HAP-1 (cell line): ENCODE results near the gene PDZRN3.

ENCODE experiments used
- DNase-seq, 2 experiments: peaks; one replicate each; pipeline ENCODE4 v3.0.0-alpha.2; 2016 to 2020; ENCODE audit warnings: low spot score in 2 of 2
- H3K27me3 ChIP-seq: fragments of 250-450 bp; sonication (Bioruptor Pico); 2 replicates; pipeline ENCODE4 v1.5.1; 2020; ENCODE audit warnings: low read depth, mild to moderate bottlenecking, moderate library complexity
- H3K36me3 ChIP-seq: fragments of 250-450 bp; sonication (Bioruptor Pico); replicated peaks from 2 replicates; pipeline ENCODE4 v1.5.1; 2020; ENCODE audit warnings: mild to moderate bottlenecking
- H3K4me1 ChIP-seq: fragments of 250-450 bp; sonication (Bioruptor Pico); 2 replicates; pipeline ENCODE4 v1.5.1; 2020; ENCODE audit warnings: mild to moderate bottlenecking
- H3K4me3 ChIP-seq: fragments of 250-450 bp; sonication (Bioruptor Pico); 2 replicates; pipeline ENCODE4 v1.5.1; 2020; ENCODE audit warnings: mild to moderate bottlenecking, moderate library complexity
- H3K9me3 ChIP-seq: fragments of 250-450 bp; sonication (Bioruptor Pico); 2 replicates; pipeline ENCODE4 v1.5.1; 2020; ENCODE audit warnings: mild to moderate bottlenecking, moderate library complexity
- in situ Hi-C: fragments of 300-500 bp; cut with MboI; formaldehyde crosslinking; loops from 3 replicates; pipeline ENCODE4 v1.14.3; 2020; ENCODE audit warnings: low sequenced_read_pairs, inconsistent platforms, mixed read lengths

The PDZRN3 gene

GRCh38 chr3:73653351-73653750 lies 28.6 kb upstream of the PDZRN3 start:
- Histone ChIP-seq H3K9me3 (no peaks in the 10 kb centered on the region), H3K27me3 (no peaks in the 10 kb centered on the region), H3K36me3 (no peaks in the 10 kb centered on the region), H3K4me1 (no peaks in the 10 kb centered on the region), H3K4me3 (no peak overlapping the region)
- no peak for DNase-seq
- in situ Hi-C loops = no loop called here

- H3K4me3 ChIP-seq = no peak overlapping the region
- H3K4me1 ChIP-seq = no peaks in the 10 kb centered on the region
- in situ Hi-C loops = no loop called here
- DNase-seq = no peak
- H3K9me3 ChIP-seq = no peaks in the 10 kb centered on the region
- no peaks in the 10 kb centered on the region for H3K27me3 ChIP-seq
- H3K36me3 ChIP-seq = no peaks in the 10 kb centered on the region
Measured at GRCh38 chr3:73652896-73653295, 28.2 kb upstream of the PDZRN3 start.

DNA sequence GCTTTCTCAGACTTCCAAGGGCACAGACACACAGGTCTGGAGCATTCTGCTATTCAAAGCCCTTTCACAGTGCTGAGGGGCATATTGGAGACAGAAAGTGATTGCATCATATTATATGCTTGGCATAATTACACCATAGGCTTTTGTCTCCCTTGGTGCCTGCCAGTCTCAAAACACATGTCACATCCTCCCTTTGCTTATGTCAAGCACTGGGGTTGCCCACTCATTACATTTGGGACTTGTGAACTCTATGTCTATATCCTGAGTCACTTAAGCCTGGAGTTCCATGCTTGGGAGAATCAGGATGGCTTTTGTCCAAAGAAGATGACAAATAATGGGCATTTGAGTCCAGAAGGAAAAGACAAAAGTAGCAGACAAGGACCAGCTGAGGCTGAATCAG lies 12.3 kb upstream of the PDZRN3 start:
- in situ Hi-C loops = no loop called here
- no peak for DNase-seq

GRCh38 chr3:73635254-73635653 lies 10.5 kb upstream of the PDZRN3 start:
- DNase-seq = no peak
- in situ Hi-C loops = no loop called here
- Histone ChIP-seq H3K36me3 (no peaks in the 10 kb centered on the region), H3K27me3 (no peaks in the 10 kb centered on the region), H3K4me3 (no peak overlapping the region), H3K9me3 (no peaks in the 10 kb centered on the region), H3K4me1 (no peaks in the 10 kb centered on the region)

More for the DNA sequence above, 12.3 kb upstream of the PDZRN3 start:
- Histone ChIP-seq H3K36me3 (no peaks in the 10 kb centered on the region), H3K4me3 (no peak overlapping the region), H3K9me3 (no peaks in the 10 kb centered on the region), H3K4me1 (no peaks in the 10 kb centered on the region), H3K27me3 (no peaks in the 10 kb centered on the region)

GRCh38 chr3:73633916-73634344 lies 9.2 kb upstream of the PDZRN3 start:
- Histone ChIP-seq H3K9me3 (no peaks in the 10 kb centered on the region), H3K4me1 (no peaks in the 10 kb centered on the region), H3K36me3 (no peaks in the 10 kb centered on the region), H3K27me3 (no peaks in the 10 kb centered on the region), H3K4me3 (no peak overlapping the region)
- in situ Hi-C loops = no loop called here
- no peak for DNase-seq

GRCh38 chr3:73633453-73633852 lies 8.7 kb upstream of the PDZRN3 start:
- Histone ChIP-seq H3K36me3 (no peaks in the 10 kb centered on the region), H3K4me1 (no peaks in the 10 kb centered on the region), H3K4me3 (no peak overlapping the region), H3K9me3 (no peaks in the 10 kb centered on the region), H3K27me3 (no peaks in the 10 kb centered on the region)
- DNase-seq = no peak
- in situ Hi-C loops = no loop called here

DNA sequence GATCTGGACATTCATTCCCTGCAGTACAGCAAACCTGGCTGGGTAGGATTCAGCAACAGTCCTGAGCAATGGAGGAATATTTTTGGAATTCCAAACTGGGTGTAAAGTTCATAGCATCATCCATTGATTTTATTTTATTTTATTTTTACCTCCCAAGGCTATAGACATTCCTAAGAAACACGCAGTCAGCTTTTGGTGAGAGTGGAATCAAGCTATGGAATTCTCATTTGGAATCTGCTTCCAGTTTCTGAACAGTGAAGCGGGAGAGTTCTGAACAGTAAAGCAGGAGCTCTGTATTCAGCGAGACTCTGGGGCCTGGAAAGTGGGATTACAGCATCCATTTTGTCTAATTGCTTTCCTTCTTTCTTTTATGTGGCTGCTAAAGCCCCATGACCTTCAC lies 1.4 kb upstream of the PDZRN3 start:
- Histone ChIP-seq H3K36me3 (no peaks in the 10 kb centered on the region), H3K4me1 (peaks cover 8% of the 10 kb centered on the region), H3K4me3 (no peak overlapping the region), H3K27me3 (no peaks in the 10 kb centered on the region), H3K9me3 (0 out of 2 replicates have a peak, but pooled peaks cover 3% of the 10 kb centered on the region)
- in situ Hi-C loops = no loop called here
- no peak for DNase-seq

DNA sequence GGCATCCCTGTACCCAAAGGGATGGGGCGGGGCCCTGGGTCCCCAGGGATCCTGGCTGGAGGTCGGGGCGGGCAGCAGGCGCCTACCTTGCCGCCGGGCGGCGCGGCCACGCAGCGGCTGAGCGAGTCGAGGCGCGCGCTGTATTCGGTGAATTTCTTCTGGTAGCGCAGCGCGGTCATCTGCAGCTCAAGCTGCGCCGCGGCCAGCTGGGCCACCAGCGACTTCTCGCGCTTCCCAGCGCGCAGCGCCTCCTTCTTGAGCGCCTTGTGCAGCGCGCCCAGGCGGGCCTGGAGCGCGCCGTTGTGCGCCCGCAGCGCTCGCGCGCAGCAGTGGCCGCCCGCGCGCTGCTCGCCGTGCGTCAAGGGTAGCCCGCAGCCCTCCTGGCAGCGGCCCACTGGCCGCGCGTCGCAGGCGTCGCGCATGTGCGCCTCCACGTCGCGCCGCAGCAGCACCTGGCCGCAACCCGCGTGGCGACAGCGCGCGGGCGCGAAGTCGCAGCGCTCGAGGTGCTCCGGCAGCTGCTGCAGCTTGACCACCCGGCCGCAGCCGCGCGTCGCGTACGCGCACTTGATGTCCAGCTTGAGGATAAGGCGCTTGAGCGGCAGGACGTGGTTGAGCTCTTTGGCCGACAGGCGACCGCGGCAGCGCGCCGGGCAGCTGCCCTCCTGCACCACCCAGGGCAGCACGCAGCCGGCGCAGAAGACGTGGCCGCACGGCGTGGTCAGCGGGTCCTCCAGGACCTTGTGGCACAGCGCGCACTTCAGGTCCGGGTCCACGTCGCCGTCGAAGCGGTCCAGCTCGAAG lies 522 bp downstream of the PDZRN3 start:
- Histone ChIP-seq H3K9me3 (0 out of 2 replicates have a peak, but pooled peaks cover 3% of the 10 kb centered on the region), H3K36me3 (no peaks in the 10 kb centered on the region), H3K4me3 (no peak overlapping the region), H3K27me3 (no peaks in the 10 kb centered on the region), H3K4me1 (peaks cover 8% of the 10 kb centered on the region)
- DNase-seq = no peak
- in situ Hi-C loops = no loop called here

GRCh38 chr3:73623346-73623745 lies 1.4 kb downstream of the PDZRN3 start:
- Histone ChIP-seq H3K9me3 (0 out of 2 replicates have a peak, but pooled peaks cover 3% of the 10 kb centered on the region), H3K27me3 (no peaks in the 10 kb centered on the region), H3K4me3 (no peak overlapping the region), H3K36me3 (no peaks in the 10 kb centered on the region), H3K4me1 (peaks cover 8% of the 10 kb centered on the region)
- DNase-seq = no peak
- in situ Hi-C loops = no loop called here

- no peak for DNase-seq
- Histone ChIP-seq H3K4me3 (no peak overlapping the region), H3K9me3 (0 out of 2 replicates have a peak, but pooled peaks cover 3% of the 10 kb centered on the region), H3K27me3 (no peaks in the 10 kb centered on the region), H3K36me3 (no peaks in the 10 kb centered on the region), H3K4me1 (peaks cover 8% of the 10 kb centered on the region)
- in situ Hi-C loops = no loop called here
Measured at GRCh38 chr3:73622091-73622805, 2.5 kb downstream of the PDZRN3 start.

GRCh38 chr3:73621388-73621787 lies 3.4 kb downstream of the PDZRN3 start:
- Histone ChIP-seq H3K4me1 (peaks cover 5% of the 10 kb centered on the region), H3K36me3 (no peaks in the 10 kb centered on the region), H3K27me3 (no peaks in the 10 kb centered on the region), H3K9me3 (0 out of 2 replicates have a peak, but pooled peaks cover 3% of the 10 kb centered on the region), H3K4me3 (no peak overlapping the region)
- in situ Hi-C loops = no loop called here
- DNase-seq = no peak

DNA sequence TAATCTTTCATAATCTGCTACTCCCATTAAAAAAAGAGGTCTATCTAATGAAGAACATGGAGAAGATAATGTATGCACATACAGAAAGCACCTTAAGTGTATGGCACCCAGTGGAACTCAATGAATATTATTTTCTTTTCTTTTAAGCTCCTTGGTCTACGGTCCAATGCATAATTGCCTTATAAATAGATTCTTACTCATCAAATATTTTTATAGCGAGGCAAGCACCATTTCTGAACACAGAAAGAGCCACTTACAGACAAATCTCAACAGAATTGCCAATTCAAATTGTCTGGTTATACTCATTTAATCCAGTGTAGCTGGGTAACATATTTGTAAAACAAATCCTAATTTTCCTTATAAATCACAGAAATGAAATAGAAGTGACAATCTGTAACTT lies 6.3 kb downstream of the PDZRN3 start:
- in situ Hi-C loops = no loop called here

DNA sequence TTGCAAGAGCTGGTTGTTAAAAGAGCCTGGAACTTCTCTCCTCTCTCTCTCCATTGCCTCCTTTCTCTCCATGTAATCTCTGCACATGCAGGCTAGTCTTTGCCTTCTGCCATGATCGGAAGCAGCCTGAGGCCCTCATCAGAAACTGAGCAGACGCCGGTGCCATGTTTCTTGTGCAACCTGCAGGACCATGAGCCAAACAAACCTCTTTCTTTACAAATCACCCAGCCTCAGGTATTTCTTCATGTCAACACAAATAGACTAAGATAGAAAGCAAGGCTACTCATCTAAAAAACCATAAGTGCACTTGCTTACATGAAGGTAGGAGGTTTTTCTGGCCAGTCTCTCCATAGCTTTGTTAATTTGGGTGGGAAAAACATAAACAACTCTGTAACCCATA lies 8.7 kb downstream of the PDZRN3 start:
- DNase-seq = no peak
- Histone ChIP-seq H3K4me1 (no peaks in the 10 kb centered on the region), H3K4me3 (no peak overlapping the region), H3K36me3 (no peaks in the 10 kb centered on the region), H3K9me3 (no peaks in the 10 kb centered on the region), H3K27me3 (no peaks in the 10 kb centered on the region)
- in situ Hi-C loops = no loop called here

More for the DNA sequence above, 6.3 kb downstream of the PDZRN3 start:
- H3K4me1 ChIP-seq = no peaks in the 10 kb centered on the region
- H3K36me3 ChIP-seq = no peaks in the 10 kb centered on the region
- H3K9me3 ChIP-seq = no peaks in the 10 kb centered on the region
- no peak overlapping the region for H3K4me3 ChIP-seq
- H3K27me3 ChIP-seq = no peaks in the 10 kb centered on the region
- DNase-seq = no peak

DNA sequence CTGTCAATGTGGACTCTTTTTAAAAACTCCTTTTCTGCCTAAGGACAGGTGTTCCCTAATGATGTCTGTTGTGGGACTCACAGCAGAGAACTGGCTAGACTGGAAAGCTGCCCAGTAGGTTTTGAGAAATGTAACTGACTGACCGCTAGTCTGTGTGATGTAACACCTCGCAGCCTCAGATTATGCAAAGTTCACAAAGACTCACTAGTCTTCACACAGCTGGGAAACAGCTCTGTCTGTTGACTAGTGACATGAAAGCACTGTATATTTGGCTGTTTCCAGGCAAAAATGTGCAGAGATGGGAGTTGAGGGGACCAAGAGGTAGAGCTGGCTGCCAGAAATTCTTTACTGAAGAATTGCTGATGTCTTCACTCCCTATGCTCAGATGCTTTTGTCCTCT lies 10.3 kb downstream of the PDZRN3 start:
- no peaks in the 10 kb centered on the region for H3K27me3 ChIP-seq
- DNase-seq = no peak
- H3K4me3 ChIP-seq = no peak overlapping the region
- H3K4me1 ChIP-seq = no peaks in the 10 kb centered on the region
- in situ Hi-C loops = no loop called here
- no peaks in the 10 kb centered on the region for H3K9me3 ChIP-seq
- no peaks in the 10 kb centered on the region for H3K36me3 ChIP-seq
